ENCODE measurements around the gene RAB11FIP4. TPM values are rescaled to one million over a fixed set of nuclear protein-coding genes. Genes with fewer than 3 reads are reported as not detected.
A peak's percentile ranks its signal among the peaks of the same experiment; 100 is the strongest.

Gene RAB11FIP4
- total and polyA plus RNA-seq, 8 donors, result 6.5 to 42.7 (median 24.5) TPM

GRCh38 chr17:31461227-31461810, 69.8 kb downstream of the RAB11FIP4 start:
- Histone ChIP-seq H3K36me3 (no peaks in the 10 kb centered on the region), H3K27ac (no peak overlapping the region), H3K9me3 (no peaks in the 10 kb centered on the region), H3K4me1 (no peaks in the 10 kb centered on the region), H3K27me3 (no peaks in the 10 kb centered on the region), H3K4me3 (no peak overlapping the region)
- DNase-seq, result no peak
- no peak for TF ChIP-seq CTCF (IDR thresholded peaks at IDR 0.05)
- 67 to 83% methylated on average over 8 of the region's 8 CpGs for WGBS, 2 donors
- no peak for ATAC-seq
- intact Hi-C loops (cut with DNase I), result no loop called here
- no peak for FAIRE-seq

- no peaks in the 10 kb centered on the region for H3K9me3 ChIP-seq
- FAIRE-seq, result no peak
- peak in 1 of 6 donors; percentile 1 for DNase-seq
- no peak overlapping the region for H3K4me3 ChIP-seq
- intact Hi-C loops (cut with DNase I), result no loop called here
- no peaks in the 10 kb centered on the region for H3K36me3 ChIP-seq
- ATAC-seq, result peak in 1 of 4 donors; percentile 30
- no peak overlapping the region for H3K27ac ChIP-seq
- no peaks in the 10 kb centered on the region for H3K27me3 ChIP-seq
- H3K4me1 ChIP-seq, result peaks cover 0 to under 1% (median 0%) of the 10 kb centered on the region in 3 donors
- 77 to 81% methylated on average over 6 of the region's 6 CpGs for WGBS, 2 donors
- TF ChIP-seq CTCF (IDR thresholded peaks at IDR 0.05), result no peak
These were observed 70.8 kb downstream of the RAB11FIP4 start for GRCh38 chr17:31462261-31462660.

- ATAC-seq (no peak), FAIRE-seq (no peak), DNase-seq (peak in 1 of 6 donors; percentile 9)
- no peak overlapping the region for H3K4me3 ChIP-seq
- TF ChIP-seq CTCF (IDR thresholded peaks at IDR 0.05), result no peak
- WGBS, 2 donors, result 90 to 92% methylated on average over 12 of the region's 12 CpGs
- peaks cover 0 to 13% (median 6%) of the 10 kb centered on the region in 3 donors for H3K4me1 ChIP-seq
- no peaks in the 10 kb centered on the region for H3K9me3 ChIP-seq
- no peak overlapping the region for H3K27ac ChIP-seq
- no peaks in the 10 kb centered on the region for H3K36me3 ChIP-seq
- H3K27me3 ChIP-seq, result no peaks in the 10 kb centered on the region
- intact Hi-C loops (cut with DNase I), result no loop called here
These were observed 74.8 kb downstream of the RAB11FIP4 start for GRCh38 chr17:31466096-31466760.

- ATAC-seq, result peak; percentile 68 to 91 (median 83)
- peaks cover 0 to 13% (median 6%) of the 10 kb centered on the region in 3 donors for H3K4me1 ChIP-seq
- 42 to 45% methylated on average over 11 of the region's 11 CpGs for WGBS, 2 donors
- peak in 2 of 6 donors; percentile 59 to 71 for DNase-seq
- H3K27me3 ChIP-seq, result no peaks in the 10 kb centered on the region
- no peak for TF ChIP-seq CTCF (IDR thresholded peaks at IDR 0.05)
- H3K9me3 ChIP-seq, result no peaks in the 10 kb centered on the region
- intact Hi-C loops (cut with DNase I), result no loop called here
- peak overlapping the region in 1 of 4 donors; percentile 0 for H3K27ac ChIP-seq
- H3K36me3 ChIP-seq, result no peaks in the 10 kb centered on the region
- FAIRE-seq, result no peak
- no peak overlapping the region for H3K4me3 ChIP-seq
These were observed 76.2 kb downstream of the RAB11FIP4 start for GRCh38 chr17:31467502-31468256.

Data from pancreas (tissue), 10 donors.